Stimulated activated CD4-positive, alpha-beta T cell treated with anti-CD3 and anti-CD28 coated beads, Interleukin-1b, Interleukin-23, amount 100 ng/mL, for 4 hours (primary cell): ENCODE data around the gene ENOX1.

Experiments used
- DNase-seq, 2 donors: peaks; one replicate each; pipeline ENCODE4 v3.0.0-alpha.2; 2020; ENCODE audit warnings: low read depth in 2 of 2

The ENOX1 gene

DNA sequence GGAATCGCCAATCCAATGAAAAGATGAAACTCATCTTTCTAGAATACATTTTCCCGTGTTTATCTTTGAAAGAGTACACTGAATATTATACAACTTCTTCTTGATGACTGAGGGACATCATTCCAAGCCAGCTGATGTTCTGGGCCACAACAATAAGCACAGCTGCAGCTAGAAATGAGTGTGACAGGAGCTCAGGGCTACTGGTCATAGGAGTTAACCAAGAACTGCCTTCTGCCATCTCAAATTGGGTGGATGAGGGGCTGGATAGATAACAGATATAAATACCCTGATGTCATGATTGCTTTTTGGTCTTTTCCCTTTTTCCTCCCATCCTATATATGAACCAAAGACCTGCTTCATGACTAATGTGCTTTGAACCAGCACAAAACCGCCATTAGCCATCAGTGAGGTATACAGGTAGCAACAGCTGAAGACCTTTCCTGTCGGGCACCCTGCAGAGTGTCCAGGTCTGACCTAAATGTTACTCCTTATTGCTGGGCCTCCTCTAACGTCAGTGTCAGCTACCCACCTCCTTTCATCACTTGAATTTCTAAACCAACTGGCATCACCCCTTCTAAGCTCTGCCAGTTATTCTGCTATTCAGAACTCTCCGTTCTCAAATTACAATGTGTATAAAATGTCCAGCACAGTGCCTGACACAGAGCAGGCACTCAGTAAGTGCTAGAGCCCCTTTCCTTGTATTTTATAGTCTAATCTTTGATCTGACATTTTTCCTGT is 178.2 kb downstream of the ENOX1 start:
- DNase-seq: no peak

DNA sequence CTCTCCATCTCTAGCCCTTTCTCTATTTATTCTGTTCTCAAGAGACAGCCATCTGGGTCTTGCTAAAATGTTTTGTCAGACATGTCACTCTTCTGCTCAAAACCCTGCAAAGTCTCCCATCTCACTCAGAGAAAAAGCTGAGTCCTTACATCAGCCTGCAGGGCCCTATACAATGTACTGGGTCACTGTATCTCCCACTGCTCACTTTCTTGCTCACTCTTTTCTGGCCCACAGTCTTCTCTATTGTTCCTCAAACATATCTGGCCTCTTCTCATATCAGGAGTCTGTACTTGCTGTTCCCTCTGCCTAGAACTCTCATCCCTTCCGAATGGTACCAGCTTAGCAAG is 189.2 kb downstream of the ENOX1 start:
- DNase-seq: no peak

DNA sequence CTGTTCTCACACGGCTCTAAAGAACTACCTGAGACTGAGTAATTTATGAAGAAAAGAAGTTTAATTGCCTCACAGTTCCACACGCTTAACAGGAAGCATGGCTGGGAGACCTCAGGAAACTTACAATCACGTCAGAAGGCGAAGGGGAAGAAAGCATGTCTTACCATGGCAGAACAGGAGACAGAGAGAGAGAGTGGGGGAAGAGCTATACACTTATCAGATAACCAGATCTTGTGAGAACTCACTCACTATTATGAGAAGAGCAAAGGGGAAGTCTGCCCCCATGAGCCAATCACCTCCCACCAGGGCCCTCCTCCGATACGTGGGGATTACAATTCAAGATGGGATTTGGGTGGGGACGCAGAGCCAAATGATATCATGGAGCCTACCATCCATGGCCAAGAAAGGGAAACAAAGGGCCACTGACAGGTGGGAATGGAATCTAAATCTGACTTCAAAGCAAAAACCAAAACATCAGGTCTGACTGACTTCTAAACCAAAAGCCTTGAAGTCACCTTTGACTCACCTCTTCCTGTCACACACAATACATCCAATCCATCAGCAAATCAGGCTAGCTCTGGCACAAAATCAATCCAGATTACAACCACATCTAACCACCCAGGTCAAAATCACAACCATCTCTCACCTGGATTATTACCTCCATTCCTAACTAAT is 189.7 kb downstream of the ENOX1 start:
- peak in 1 of 2 donors; percentile 1 for DNase-seq

DNA sequence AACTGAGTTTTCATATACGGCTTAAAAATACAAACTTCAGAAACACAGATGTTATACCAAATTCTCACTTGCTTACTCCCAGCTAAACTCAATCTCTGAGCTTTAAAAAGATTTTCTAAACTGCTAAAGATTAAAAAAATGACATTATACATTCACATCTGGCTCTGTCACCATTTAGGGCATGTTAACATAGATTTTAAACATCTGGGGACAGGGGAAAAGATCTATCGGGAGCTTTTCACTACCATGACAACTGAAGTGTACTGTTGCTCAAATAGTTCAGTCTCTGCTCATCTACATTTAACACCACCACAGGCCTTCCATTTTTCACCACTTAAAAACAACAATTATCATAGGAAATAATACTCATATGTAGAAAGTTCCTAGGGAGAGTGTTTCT is 190.8 kb downstream of the ENOX1 start:
- no peak for DNase-seq

DNA sequence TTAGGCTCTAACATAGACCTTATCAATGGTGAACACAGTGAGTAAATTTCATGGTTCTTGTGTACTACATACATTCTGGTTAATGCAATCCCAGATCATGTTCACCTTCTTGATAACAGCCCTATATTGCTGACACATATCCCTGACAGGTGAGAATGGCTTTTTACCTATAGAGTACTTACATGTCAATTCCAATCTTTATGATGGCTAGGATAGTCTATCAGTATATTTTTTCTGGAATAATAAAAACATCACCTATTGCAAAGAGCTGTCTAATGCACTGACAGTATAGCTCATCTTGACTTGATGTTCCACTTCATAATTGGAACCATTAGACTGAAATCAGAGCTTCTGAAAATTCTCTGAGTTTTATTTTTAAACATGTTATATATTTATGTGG is 199.4 kb downstream of the ENOX1 start:
- DNase-seq: no peak

DNA sequence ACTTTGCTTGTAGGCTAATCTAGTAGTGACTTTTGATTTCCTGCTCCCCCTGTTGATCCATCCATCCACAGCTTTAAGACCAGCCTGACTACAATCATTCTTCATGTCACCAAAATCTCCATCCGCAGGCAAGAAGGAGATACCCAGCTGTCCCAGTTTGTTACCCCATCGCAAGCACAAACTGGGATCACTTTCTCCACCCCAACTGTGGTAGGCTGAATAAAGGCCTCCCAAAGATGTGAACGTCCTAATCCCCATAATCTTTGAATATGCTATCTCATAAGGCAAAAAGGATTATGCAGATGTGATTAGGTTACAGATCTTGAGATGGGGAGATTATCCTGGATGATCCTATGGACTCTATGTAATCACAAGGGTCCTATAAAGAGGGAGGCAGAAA is 202.0 kb downstream of the ENOX1 start:
- DNase-seq: no peak

DNA sequence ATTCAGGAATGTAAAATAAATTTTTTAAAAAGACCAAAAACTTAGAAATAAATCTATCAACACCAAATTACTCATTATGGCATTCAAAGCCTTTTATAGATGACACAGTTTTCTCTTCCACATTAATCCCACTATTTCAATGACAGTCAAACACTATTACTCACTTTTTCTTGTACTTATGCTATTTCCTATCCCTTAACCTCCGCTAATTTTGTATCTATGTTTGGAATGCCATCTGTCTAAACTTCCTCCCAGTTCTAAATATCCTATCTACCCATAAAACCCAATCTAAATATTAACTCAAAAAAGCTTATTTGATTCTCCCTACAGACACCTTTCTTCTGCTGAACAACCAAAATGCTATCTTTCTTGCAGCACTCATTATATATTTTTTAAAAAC is 203.5 kb downstream of the ENOX1 start:
- no peak for DNase-seq

DNA sequence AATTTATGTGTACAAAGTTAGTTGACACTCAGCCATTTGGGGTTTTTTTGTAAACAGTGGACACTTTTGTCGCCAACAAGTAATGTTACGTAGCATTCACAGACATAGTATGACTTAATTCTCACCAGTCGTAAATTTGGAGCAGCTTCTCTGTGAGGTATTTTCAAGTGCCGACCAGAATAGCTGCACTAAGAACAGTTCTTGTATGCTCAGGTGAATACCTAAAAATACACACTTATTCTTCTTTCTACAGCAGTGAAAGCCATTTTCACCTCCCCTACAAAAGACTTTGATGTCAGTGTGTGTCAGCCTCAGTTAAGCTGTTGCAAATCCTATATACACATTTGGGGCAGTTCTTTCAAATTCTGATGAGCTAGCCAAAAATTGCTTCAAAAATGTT is 206.5 kb downstream of the ENOX1 start:
- no peak for DNase-seq

DNA sequence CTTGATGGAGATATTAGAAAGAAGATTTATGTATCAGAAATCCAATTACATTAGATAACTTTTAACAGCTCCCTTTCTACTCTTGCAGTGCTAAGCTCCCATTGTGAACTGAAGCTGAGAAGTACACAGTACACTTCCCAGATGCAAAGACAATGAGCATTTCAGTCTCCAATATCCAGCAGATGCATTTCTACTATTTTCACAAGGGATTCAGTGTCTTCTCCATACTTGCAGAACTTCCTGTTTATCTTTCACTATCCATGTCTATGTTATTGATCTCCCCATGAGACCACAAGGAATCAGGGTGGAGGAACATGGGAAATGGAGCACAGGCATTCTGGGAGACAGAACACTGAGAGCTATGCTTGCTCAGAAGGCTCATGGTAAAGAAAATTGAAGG is 207.5 kb downstream of the ENOX1 start:
- DNase-seq: no peak

DNA sequence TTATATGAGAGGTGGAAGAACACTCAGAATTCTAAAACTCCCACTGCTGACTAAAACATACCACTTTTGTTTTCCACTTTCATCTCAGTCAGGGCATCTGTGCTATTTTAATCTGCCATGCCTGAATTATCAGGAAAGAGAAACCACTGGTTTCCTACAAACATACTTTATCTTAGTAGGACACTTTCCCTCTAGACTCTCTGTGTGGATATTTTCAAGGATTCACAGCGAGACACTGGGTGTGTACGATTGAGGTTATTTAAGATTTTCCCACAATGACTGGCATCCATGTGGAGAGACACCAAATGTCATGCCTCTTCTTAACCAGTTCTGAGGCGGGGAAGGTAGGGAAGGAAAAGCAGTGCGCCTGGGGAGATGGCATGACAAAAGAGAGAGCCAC is 212.2 kb downstream of the ENOX1 start:
- DNase-seq: no peak

DNA sequence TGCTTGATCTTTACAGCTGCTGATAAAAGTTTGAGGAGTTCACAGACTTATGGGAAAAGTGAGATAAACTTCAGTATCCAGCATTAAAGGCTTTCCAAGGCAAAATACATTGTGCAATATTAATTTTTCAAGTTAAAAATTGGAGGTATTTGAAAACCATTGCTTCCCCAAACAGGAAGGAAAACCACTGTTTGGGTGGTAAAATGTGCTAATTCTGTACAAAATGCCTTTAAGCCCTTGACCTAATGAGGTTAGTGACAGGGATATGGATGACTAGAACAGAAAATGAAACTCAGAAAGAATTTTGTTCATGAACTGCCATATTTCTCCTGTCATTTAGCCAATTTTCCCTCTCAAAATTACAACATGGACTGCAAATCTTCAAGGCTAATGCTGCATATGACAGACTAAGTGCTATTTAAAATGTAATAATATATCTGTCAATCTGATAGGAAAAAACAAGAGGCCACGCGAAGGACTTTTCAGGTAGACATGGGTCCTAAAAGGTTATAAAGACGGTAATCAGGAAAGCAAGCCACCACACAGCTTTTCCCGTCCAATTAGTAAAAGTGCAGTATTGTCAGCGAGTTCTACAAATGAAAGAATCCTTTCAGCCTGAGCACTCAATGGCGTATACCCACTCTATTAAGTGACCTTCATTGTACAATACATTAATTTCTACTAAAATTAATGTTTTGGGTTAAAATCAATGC is 212.8 kb downstream of the ENOX1 start:
- DNase-seq: no peak

DNA sequence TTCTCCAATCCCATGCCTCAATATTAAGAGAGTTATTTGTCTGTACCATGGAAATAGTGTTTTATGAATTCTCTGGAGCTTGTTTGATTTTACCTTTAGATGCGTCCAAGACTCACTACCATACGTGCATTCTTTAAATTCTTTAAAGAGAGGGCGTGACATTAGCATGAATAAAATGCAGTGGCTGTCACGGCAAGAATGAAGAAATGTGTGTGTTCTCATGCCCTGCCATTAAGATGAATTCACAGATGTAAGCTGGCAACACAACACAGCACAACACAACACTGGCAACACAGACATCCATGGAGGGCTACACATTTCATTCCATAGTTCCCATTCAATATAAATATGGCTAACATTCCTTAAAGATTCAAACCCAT is 213.4 kb downstream of the ENOX1 start:
- no peak for DNase-seq

DNA sequence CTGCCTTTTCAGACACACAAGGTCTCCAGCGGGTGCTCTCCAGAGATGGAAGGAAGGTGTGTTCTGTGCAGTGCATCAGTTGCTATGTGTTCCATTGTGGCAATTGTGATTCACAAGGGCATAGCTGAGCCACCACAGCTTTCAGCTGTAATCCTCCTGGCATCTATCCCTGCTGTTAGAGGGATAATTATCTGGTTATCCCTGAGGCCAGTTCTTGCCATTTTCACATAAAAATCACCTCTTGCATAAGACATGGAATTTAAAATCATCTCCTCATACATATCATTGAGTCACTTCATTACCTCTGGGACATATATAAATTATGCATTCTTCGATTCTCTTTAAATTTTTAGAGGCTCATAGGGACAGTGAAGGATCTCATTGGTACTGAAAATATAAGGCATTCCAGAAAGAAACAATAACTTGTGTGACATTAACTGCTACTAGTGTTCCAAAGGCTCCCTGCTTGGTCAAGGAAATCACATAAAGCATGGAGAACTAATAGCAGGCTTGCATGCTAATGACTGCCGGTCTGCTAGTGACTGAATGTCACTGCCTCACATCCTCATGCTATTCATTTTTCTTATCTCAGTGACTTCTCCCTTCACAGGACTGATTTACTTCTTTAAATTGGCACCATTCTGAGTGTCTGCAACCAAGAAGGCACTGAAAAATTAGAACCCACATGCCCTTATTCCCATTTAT is 214.0 kb downstream of the ENOX1 start:
- DNase-seq: no peak

DNA sequence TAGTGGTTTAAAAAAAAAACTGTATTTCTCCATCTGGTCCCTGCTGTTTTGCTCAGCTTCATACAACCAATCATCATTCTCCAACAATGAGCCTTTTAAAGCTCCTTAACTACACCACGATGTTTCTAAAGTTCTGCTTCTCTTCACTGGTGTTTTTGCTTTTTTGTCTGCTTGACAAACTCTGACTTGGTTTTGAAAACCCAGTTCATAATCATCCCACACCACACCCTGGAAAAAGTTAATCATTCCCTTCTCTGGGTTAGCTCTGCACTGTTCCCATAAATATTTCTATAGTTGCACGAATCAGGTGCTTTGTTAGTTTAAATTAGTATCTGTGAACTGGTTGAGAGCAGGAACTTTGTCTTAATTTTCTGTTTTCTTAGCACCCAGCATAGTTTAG is 217.1 kb downstream of the ENOX1 start:
- no peak for DNase-seq

DNA sequence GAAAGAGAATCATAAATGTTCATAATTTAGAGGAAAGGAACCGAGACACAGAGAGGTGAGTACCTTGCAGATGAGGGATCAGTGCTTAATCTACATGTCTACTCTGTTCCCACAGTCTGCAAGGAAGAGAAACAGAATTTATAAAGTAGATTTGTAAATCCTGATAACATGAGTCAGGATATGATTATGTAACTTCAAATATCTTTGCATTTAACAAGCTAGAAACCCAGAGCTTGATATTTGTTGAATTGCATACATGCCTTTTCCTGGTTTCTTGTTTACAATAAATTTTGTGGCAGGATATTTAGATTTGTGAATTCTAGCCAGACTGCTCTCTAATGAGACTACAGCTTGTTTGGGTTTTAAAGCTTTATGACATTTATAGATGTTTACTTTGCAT is 219.2 kb downstream of the ENOX1 start:
- DNase-seq: no peak

DNA sequence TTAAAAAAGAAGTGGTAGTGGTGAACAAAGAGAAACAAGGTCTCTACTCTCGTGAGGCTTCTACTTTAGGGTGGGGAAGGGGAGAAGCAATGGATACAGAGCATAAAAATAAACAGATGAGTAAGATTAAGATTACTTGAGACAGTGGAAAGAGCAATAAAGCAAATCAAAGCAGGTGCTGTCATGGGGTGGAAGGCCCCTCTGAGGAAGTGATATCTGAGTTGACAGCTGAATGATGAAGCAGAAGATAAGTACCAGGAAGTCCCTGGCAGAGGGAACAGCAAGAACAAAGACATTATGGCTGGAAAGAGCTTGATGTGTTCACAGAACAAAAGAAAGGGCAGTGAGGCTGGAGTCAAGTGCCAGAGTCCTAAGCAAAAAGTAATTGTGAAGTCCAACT is 221.8 kb downstream of the ENOX1 start:
- no peak for DNase-seq

DNA sequence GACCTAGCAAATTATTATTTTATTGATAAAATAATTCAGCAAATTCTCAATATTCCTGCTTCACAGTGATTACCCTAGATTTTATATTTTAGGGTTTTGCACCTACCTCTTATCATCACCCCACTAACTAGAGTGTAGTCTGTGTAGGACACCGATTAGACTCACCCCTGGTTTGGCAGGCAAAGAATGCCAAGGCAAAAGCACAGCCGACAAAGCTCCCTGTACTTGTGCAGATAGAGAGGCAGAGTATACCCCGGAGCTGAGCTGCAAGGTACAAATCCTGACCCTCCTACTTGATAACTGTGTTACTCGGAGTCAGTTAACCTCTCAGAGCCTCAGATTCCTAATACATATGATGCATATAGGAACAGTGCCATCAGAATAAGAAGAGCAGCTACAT is 225.7 kb downstream of the ENOX1 start:
- no peak for DNase-seq

DNA sequence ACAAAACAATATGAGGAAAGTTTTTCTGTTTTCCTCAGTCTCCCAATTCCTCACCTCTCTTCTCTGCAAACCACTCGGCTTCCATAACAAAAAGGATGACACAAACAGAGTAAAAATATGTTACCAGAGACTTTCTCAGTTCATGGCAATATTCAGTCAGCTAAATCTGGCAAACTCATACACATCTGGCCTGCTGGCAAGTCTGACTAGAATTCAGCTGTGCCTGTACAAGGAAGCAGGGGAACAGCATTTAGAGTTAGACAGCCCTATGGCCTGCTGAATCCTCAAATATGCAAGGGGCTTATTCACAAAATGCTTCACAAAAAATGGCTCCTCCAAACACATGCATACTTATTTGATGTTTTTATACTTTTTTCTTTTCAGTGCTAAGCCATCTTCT is 227.8 kb downstream of the ENOX1 start:
- DNase-seq: no peak

DNA sequence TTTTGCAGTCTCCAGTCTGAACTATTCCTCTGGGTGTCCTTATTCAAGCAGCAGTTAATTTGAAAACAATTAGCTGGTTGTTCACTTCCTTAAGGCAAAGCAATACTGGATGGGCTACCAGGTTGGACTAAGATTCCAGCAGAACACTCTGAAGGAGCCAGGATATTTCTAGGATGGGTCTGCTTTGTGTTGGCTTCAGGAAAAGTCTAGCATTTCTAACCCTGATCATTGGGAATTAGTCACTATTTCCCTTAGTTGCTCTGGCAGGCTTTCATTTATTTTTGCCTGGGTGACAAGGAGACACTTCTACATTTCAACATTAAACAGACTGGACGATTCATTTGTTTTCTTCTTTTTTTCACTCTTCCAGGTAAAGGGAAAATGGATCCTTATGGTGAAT is 228.4 kb downstream of the ENOX1 start:
- no peak for DNase-seq

DNA sequence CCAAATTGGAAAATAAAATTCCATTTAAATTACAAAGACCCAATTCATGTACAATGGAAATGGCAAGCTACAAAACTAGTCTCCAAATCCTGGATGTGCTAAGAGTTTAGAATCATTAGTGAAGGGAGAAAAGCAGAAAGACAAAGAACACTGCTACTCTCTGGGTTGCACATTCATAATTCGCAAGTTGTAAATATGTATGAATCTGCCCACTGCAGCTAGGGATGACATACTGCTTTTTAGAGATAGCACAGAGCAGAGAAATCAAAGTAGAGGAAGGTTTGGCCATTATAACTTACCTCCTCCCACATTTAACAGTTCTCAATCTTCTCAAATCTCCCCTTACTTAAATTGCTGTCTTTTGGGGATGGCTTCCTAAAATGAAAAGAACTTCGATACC is 231.1 kb downstream of the ENOX1 start:
- no peak for DNase-seq

DNA sequence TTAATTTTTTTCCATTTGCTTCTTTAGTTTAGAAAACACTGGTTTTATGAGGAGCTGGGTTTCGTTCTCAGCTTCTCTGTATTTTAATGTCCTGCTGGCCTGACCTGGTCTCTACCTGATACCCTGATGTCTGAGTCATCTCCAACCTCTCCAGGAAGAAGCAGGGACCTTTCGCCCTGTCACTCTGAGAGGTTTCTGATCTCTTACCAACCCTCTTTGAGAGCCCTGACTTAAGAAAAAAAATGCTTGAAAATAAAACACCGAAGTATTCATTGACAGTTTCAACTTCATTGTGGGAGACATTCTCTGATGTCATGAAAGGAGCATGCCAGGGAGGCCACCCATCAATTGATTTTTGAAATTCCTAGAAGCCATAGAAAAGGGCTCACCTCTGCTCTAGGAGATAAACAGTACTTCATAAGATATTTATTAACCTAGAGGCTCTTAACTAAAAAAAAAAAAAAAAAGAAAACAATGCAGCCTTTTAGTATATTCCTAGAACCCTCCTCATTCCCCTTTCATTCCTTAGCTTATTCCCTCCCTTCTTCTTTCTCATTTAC is 234.8 kb downstream of the ENOX1 start:
- DNase-seq: no peak

DNA sequence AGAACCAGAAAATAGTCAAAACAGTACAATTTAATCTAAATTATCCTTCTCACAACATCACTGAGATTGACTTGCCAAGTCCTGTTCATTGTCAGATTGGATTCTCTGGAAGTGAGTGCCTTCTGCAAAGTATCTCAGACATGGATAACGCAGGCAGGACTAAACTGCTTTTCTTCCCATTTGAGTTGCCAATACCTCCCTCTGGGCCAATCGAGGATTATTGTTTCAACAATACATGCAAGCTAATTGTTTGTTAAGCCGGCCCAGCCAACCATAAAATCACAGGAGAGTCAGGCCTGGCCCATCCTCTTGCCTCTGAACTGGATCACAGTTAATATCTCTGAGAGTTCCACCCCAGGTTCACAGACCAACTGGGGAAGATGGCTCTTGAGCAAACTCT is 240.0 kb downstream of the ENOX1 start:
- no peak for DNase-seq
